ENCODE measurements around the gene JTB.
"Not testable (repeated sequence)": the region's sequence is repeated elsewhere in the genome, so short reads cannot be mapped to it uniquely, and the experiment has no call there.

Gene JTB

GRCh38 chr1:153977250-153978240, at the start of gene JTB:
Gene JTB (minus strand): TSS chr1:153977674. CDS start chr1:153977252, 422 bp downstream.
- peak; percentile 79 for DNase-seq (ENCODE audit: low read depth)

- DNase-seq (ENCODE audit: low read depth) = no peak
Observed at GRCh38 chr1:154019940-154020339, 42.5 kb upstream of the JTB start.

- DNase-seq (ENCODE audit: low read depth) = no peak
Observed at GRCh38 chr1:154019269-154019668, 41.8 kb upstream of the JTB start.

- no peak for DNase-seq (ENCODE audit: low read depth)
Observed at GRCh38 chr1:154014154-154014907, 36.9 kb upstream of the JTB start.

GRCh38 chr1:154012543-154012942, 35.1 kb upstream of the JTB start:
- DNase-seq (ENCODE audit: low read depth) = not testable (repeated sequence)

- no peak for DNase-seq (ENCODE audit: low read depth)
Observed at GRCh38 chr1:154012129-154012528, 34.7 kb upstream of the JTB start.

- no peak for DNase-seq (ENCODE audit: low read depth)
Observed at GRCh38 chr1:154006136-154006535, 28.7 kb upstream of the JTB start.

- DNase-seq (ENCODE audit: low read depth) = no peak
Observed at GRCh38 chr1:154000420-154000819, 22.9 kb upstream of the JTB start.

GRCh38 chr1:153996882-153997281, 19.4 kb upstream of the JTB start:
- not testable (repeated sequence) for DNase-seq (ENCODE audit: low read depth)

- DNase-seq (ENCODE audit: low read depth) = no peak
Observed at GRCh38 chr1:153995640-153996039, 18.2 kb upstream of the JTB start.

GRCh38 chr1:153995202-153995601, 17.7 kb upstream of the JTB start:
- DNase-seq (ENCODE audit: low read depth) = no peak

GRCh38 chr1:153991806-153992205, 14.3 kb upstream of the JTB start:
- no peak for DNase-seq (ENCODE audit: low read depth)

GRCh38 chr1:153991151-153991630, 13.7 kb upstream of the JTB start:
- DNase-seq (ENCODE audit: low read depth) = no peak

- DNase-seq (ENCODE audit: low read depth) = peak; percentile 86
Observed at GRCh38 chr1:153990468-153991150, 13.1 kb upstream of the JTB start, which contains the start of gene RPS27. Gene RPS27 (plus strand): TSS chr1:153990762. CDS start chr1:153990797, 35 bp downstream.

- DNase-seq (ENCODE audit: low read depth) = no peak
Observed at GRCh38 chr1:153987621-153988020, 10.1 kb upstream of the JTB start.

GRCh38 chr1:153985941-153986761, 8.7 kb upstream of the JTB start, which contains the start of gene RAB13:
Gene RAB13 (minus strand): TSS chr1:153986339. CDS start chr1:153986236, 103 bp downstream.
- no peak for DNase-seq (ENCODE audit: low read depth)

- DNase-seq (ENCODE audit: low read depth) = peak; percentile 48
Observed at GRCh38 chr1:153985341-153985912, 8.0 kb upstream of the JTB start.

- no peak for DNase-seq (ENCODE audit: low read depth)
Observed at GRCh38 chr1:153984123-153984894, 6.8 kb upstream of the JTB start.

GRCh38 chr1:153981735-153982134, 4.3 kb upstream of the JTB start:
- not testable (repeated sequence) for DNase-seq (ENCODE audit: low read depth)

- DNase-seq (ENCODE audit: low read depth) = not testable (repeated sequence)
Observed at GRCh38 chr1:153979091-153979490, 1.6 kb upstream of the JTB start.
